IPS-15b (cell line): ENCODE data around the gene HOXB6.

Source experiments
- H3K27me3 ChIP-seq: one replicate; pipeline ENCODE4 v1.6.1; 2013; ENCODE audit warnings: low read length; ENCODE audit not compliant: control insufficient read depth, insufficient read depth
- H3K36me3 ChIP-seq: one replicate; pipeline ENCODE4 v1.6.1; 2013; ENCODE audit warnings: low read length; ENCODE audit not compliant: control insufficient read depth, insufficient read depth
- H3K4me1 ChIP-seq: one replicate; pipeline ENCODE4 v1.6.1; 2013; ENCODE audit warnings: mild to moderate bottlenecking, low read length; ENCODE audit not compliant: control insufficient read depth, insufficient read depth
- H3K4me3 ChIP-seq: one replicate; pipeline ENCODE4 v1.5.1; 2013; ENCODE audit warnings: low read depth, low read length
- H3K9ac ChIP-seq: one replicate; pipeline ENCODE4 v1.6.1; 2013; ENCODE audit warnings: low read depth, mild to moderate bottlenecking, low read length
- H3K9me3 ChIP-seq: one replicate; pipeline ENCODE4 v1.6.1; 2013; ENCODE audit warnings: mild to moderate bottlenecking, low read length; ENCODE audit not compliant: control insufficient read depth, insufficient read depth

Gene HOXB6

DNA sequence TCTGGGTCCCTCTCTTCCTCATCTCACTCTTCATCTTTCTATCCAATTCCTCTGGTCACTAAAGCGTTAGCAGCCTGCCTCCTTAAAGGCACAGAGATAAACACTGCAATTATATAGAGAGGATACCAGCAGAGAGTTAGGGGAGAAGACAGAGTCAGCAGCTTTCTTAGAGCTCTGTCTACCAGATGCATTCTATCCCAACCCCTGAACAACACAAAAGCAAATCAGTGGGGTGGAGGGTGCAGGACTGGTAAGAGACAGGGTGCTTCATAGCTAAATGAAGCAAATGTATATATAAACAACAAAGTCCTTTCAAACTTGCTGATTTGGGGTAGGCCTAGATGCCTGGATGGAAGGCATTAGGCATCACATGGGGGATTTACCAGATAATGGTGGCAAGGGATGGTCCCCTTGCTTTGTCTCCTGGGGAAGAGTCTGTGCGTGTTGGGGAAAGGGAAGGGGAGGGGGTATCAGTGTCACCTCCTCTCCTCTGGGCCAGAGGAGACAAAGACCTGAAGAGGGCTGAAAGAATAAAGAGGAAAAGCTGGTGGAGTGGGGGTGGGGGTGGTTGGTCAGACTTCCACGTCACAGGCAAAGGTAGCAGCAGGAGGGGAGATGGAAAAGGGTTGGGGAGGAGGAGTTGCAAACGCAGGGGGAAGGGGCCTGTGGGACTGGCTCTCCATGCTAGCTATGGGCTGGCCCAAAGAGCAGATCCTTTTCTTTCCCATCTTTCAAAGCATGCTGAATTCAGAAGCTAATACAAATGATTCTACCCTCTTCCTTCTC, 38.7 kb downstream of the HOXB6 start:
- peak overlapping the region; percentile 22 for H3K4me3 ChIP-seq
- no peak overlapping the region for H3K9ac ChIP-seq
- H3K27me3 ChIP-seq: peaks cover 97% of the 10 kb centered on the region
- H3K36me3 ChIP-seq: no peaks in the 10 kb centered on the region
- H3K9me3 ChIP-seq: no peaks in the 10 kb centered on the region
- H3K4me1 ChIP-seq: peaks cover 6% of the 10 kb centered on the region

DNA sequence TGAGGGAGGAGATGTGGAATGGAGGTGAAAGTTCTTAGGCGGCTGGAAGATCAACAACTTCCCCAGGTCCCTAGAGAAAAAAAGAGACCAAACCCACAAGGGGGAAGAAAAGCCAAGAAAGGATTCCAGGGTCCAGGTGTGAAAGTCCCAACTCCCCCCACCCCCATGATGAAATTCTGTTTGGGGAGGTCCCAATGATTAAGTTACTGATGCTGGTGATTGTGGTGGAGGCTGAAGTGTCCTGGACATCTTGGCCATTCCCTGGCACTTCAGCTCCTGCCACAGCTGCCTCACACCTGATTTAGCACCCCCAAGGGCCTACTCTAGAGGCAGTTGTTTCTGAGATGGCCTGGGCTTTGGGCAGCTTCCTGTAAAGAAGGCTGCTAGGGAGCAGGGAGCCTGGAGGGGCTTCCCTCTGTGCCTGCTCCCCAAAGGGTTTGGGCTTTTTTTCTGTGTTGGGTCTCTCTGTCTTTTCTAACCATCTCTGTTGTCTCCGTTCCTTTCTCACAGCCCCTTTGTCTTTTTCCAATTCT, 39.7 kb downstream of the HOXB6 start:
- Histone ChIP-seq H3K9me3 (no peaks in the 10 kb centered on the region), H3K27me3 (peaks cover 97% of the 10 kb centered on the region), H3K4me3 (peak overlapping the region; percentile 22), H3K4me1 (peaks cover 6% of the 10 kb centered on the region), H3K9ac (no peak overlapping the region), H3K36me3 (no peaks in the 10 kb centered on the region)

DNA sequence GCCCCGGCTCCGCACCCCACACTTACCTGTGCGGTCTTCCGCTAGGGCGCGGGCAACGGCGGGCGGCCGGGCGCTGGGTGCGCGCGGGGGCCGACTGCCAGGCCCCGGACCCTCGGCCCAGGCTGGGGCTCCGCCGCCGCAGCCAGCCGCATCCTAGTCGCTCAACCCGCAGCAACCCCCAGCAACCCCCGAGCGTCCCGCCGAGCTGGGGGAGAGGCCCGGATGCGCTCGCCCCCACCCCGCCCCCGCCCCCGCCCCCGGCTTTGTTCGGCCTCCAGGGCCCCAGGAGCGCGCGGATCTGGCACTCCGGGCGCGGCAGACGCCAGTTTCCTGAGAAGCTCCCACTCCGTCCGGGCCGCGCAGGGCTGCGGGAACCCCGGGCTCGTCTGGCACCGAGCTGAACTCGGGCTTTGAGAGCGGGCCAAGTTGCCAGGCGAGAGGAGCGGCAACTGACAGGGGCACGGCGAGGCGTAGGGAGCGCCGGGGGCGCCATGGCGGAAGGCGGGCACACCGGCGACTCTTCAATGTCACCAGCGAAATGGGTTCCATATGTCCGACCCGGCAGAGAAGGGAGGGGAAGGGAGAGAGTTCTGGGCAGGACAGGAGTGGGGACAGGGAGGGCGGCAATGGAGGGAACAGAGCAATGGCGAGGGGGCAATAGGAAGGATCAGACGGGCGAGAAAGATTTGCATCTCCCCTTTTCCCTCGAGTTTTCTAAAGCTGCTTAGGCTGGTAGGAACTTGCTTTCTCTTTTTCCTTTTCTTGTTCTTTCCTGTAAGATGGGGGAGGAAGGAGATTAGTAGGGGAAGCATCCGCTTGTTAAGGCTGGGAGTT, 40.4 kb downstream of the HOXB6 start:
- no peaks in the 10 kb centered on the region for H3K36me3 ChIP-seq
- H3K4me1 ChIP-seq: peaks cover 4% of the 10 kb centered on the region
- H3K9me3 ChIP-seq: no peaks in the 10 kb centered on the region
- H3K9ac ChIP-seq: no peak overlapping the region
- peaks cover 97% of the 10 kb centered on the region for H3K27me3 ChIP-seq
- peak overlapping the region; percentile 22 for H3K4me3 ChIP-seq

DNA sequence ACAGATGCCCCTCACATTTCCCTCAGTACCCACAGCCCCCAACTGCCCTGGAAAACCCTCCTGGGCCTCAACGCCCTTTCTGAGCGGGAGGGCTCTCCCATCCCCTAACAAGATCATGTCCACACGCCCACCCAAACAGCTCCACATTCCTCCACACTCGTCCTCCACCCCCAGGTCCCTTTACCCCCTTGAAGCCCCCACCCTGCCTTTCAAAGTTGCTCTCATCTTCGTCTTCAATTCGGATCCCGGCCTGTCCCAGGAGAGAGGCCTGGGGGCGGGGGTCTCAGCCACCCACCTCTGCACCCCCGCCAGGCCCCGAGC, 41.0 kb downstream of the HOXB6 start:
- Histone ChIP-seq H3K9ac (no peak overlapping the region), H3K36me3 (no peaks in the 10 kb centered on the region), H3K4me3 (no peak overlapping the region), H3K4me1 (peaks cover 4% of the 10 kb centered on the region), H3K27me3 (peaks cover 97% of the 10 kb centered on the region), H3K9me3 (no peaks in the 10 kb centered on the region)

DNA sequence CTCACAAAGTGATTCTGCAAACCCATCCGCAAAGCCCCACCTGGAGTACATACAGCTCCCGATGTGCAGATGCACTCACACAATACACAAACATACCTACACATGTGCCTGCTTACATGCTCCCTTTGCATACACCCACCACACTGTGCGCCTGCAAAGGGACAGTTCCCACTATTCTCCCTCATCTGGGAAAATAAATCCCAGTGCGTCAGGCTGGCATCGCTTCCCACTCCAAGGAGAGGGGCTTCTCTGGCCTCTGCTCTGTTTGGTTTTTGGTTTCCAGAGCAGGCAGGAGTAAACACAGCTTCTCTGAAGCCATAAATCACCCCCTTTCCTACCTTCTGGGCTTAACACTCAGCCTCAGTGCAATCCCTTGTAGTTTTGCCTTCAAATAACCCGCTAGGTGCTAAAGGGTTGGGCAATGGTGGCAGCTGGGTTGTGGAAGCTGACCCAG, 41.4 kb downstream of the HOXB6 start:
- no peak overlapping the region for H3K9ac ChIP-seq
- peaks cover 97% of the 10 kb centered on the region for H3K27me3 ChIP-seq
- H3K4me3 ChIP-seq: peak overlapping the region; percentile 16

DNA sequence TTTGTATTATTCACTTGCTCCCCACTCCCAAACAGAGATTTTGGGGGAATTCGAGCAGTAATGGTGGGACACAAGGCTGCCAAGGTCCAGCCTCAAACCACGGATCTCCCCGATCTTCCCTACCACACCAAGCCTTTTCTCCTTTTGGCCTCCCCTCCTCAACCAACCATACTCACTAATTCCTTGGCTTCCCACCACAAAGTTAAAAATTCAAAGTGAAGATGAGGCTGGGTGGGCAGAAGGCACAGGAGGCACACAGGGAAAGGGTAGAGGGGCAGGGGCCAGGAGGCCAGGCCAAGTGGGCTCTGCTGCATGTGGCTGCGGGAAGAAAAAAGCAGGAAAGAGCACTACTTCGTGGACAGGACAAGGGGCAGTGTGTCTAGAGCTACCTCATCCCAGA, 41.9 kb downstream of the HOXB6 start:
- peaks cover 97% of the 10 kb centered on the region for H3K27me3 ChIP-seq
- H3K36me3 ChIP-seq: no peaks in the 10 kb centered on the region
- H3K9me3 ChIP-seq: no peaks in the 10 kb centered on the region
- H3K4me1 ChIP-seq: peaks cover 3% of the 10 kb centered on the region
- H3K4me3 ChIP-seq: peak overlapping the region; percentile 16
- no peak overlapping the region for H3K9ac ChIP-seq

More for the DNA sequence above, 41.4 kb downstream of the HOXB6 start:
- H3K4me1 ChIP-seq: peaks cover 4% of the 10 kb centered on the region
- H3K36me3 ChIP-seq: no peaks in the 10 kb centered on the region
- no peaks in the 10 kb centered on the region for H3K9me3 ChIP-seq

DNA sequence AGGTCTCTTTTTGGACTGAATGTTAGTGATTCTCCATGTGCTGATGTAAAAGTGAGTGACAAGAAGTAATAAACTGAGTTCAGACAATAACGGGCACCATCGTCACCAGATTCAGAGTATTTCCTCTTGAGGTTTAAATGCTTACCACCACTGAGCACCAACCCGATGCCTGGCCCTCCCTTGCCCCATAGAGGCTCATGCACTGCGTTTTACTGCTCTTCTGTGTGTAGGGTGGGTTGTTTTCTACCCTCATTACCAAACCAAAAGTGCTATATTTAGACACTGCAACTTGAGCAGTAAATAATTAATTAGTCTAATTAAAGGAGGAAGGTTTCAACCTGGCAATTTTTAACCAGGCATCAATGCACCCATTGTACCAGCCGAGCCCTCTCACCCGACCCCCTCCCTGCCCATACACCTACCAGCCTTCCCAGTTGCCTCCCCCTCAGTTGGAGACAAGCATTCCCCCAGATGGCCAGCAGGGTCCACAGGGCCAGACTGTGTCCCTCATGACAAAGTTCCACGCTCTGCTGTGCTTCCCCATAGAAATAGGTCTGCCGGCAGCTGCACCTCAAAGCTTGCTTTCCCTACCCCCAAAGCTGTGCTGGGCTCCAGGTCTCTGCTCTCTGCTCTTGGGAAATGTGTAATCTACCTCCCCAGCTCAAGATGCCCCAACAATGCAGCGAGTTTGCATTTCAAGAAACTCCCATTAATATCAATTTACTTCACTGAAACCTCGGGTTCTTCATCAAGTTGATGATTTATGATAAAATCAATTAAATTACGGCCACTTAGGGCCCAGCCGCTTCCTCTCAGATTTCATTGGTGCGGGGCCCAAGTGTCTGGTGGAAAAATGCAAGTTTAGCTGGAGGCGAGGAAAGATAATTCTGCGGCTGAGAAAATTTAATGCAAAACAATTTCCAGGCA, 42.6 kb downstream of the HOXB6 start:
- no peak overlapping the region for H3K9ac ChIP-seq

DNA sequence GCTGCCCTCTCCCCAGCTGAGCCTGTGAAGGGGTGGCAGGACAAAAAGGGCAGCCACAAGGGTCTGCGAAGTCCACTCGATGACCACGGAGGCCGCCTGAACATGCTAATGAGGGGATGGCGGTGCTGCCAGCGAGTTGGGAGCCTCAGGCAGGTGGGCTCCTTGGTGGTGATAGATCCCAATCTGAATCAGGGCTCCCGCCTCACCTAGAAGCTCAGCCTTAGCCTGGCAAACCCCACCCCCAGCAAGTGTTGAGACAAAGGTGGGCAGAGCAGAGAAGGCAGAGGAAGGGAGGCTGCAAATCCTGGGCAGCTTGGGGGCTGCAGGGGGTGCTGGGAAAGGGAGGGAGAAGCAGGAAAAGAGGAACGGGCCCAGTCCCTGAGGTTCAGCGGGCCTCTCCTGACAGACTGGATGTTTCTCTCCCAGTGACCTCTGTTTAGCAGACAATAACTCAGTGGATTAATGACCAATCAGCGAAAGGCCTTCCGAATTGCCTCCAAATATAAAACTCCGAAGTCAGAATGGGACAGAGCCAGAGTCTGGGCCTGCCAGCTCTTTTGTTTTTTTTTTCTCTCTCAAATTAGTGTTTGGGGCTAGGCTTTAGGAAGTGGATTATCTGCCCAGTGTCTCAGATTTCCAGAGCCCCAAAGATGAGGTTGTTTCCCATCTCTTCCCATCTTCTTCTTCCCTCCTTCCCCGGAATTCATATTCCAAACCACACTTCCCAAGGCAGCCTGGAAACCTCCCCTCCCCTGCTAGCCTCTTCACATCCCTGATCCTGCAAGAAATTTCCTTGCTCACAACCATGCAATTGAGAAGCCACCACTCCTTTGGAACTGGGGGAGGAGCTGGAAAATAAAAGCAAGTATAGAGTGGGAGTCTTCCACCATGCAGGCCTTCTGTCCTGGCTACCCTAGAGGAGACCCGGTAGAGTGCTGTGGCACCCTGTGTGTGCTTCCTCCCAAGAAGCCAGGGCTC, 44.7 kb downstream of the HOXB6 start:
- peaks cover 96% of the 10 kb centered on the region for H3K27me3 ChIP-seq
- H3K36me3 ChIP-seq: no peaks in the 10 kb centered on the region
- H3K4me3 ChIP-seq: peak overlapping the region; percentile 16
- H3K4me1 ChIP-seq: peaks cover 2% of the 10 kb centered on the region
- no peak overlapping the region for H3K9ac ChIP-seq
- H3K9me3 ChIP-seq: no peaks in the 10 kb centered on the region

More for the DNA sequence above, 42.6 kb downstream of the HOXB6 start:
- peaks cover 97% of the 10 kb centered on the region for H3K27me3 ChIP-seq
- peaks cover 2% of the 10 kb centered on the region for H3K4me1 ChIP-seq
- H3K36me3 ChIP-seq: no peaks in the 10 kb centered on the region
- H3K4me3 ChIP-seq: peak overlapping the region; percentile 31
- H3K9me3 ChIP-seq: no peaks in the 10 kb centered on the region

DNA sequence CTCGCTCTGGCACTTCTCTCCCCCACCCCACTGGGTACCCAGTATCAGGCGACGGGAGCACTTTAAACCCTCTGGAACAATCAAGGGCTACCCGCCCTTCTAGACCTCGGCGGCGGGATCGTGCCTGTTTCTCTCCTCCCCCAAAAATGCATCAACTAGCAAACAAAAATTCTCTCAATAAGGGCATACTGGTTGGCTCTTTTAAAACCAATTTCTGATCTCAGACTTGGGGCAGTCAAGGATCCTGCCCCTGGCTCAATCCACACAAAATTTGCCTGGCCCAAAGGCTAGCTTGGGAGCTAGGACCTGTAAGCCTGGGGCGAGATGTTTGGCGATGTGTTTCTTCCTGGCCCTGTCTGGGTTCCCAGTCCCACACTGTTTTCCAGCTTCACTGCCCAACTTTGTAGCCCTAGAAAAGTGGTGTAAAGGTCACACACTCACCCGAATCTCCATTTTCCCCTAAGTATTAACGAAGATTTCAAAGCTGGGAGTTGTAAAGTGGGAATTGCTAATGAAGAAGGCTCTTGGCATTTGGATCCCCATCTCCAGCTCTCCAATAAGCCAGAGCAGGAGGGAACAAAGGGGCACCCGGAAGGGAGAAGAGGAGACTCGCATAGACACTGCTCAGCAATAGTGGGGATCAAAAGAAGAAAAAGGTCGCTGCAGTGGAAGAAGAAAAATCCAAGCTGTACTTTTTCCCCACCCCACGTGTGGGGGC, 45.5 kb downstream of the HOXB6 start:
- Histone ChIP-seq H3K4me1 (no peaks in the 10 kb centered on the region), H3K9ac (no peak overlapping the region), H3K36me3 (no peaks in the 10 kb centered on the region), H3K9me3 (no peaks in the 10 kb centered on the region), H3K4me3 (peak overlapping the region; percentile 16), H3K27me3 (peaks cover 96% of the 10 kb centered on the region)

DNA sequence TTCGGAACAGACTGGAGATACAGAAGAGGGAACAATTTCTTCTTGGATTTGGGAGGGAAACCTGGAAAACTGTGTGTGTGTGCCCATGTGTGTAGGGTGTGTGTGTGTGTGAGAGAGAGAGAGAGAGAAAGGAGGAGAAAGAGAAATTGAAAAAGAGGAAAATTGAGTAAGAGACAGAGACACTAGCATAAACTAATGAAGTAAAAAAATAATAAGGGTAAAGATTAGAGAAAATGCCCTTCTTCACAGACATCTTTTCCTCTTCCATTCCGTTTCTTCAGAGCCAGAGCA, 46.0 kb downstream of the HOXB6 start:
- Histone ChIP-seq H3K27me3 (peaks cover 98% of the 10 kb centered on the region), H3K9me3 (no peaks in the 10 kb centered on the region), H3K4me1 (no peaks in the 10 kb centered on the region), H3K4me3 (peak overlapping the region; percentile 16), H3K36me3 (no peaks in the 10 kb centered on the region), H3K9ac (no peak overlapping the region)
